ENCODE results near the gene SLC7A5.
A peak's percentile ranks its signal among the peaks of the same experiment; 100 is the strongest.
"Not testable (repeated sequence)": the region's sequence is repeated elsewhere in the genome, so short reads cannot be mapped to it uniquely, and the experiment has no call there.

Gene SLC7A5

GRCh38 chr16:87861300-87862099 is 7.8 kb downstream of the SLC7A5 start:
- not testable (repeated sequence) for DNase-seq (ENCODE audit: low read depth in 2 of 2)

DNA sequence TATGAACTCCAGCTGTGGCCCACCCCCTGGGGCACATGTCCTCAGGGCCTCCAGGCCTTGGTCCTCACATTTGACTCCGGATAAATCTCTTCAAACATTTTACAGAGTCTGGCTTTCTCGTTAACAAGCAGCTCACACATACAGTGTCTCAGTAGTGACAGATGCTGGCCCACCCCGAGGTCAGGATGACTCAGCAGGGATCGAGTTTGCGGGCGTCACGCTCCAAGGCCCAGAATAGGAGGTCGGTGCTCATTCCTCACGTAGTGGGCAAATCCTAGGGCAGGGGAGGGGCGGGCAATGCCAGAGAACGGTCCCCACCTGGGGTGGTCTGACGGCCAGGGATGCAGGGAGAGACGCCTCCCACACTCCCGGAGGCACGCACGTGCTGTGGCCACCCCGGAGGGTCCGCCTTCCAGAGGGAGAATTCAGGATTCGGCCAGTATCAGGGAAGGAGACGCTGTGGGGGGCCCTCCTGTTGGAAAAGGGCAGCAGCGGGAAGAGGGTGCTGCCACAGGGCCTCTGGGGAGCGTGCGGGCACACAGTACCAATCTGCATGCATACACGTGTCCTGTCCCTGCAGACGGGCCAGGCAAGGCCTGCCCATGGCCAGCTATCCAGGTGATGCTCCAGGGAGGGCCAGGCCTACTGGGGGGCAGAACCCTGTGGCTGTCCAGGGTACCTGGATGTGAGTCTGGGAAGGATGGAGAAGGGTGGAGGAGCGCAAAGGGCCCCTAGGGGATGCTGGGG is 8.6 kb downstream of the SLC7A5 start:
- no peak for DNase-seq (ENCODE audit: low read depth in 2 of 2)

- not testable (repeated sequence) for DNase-seq (ENCODE audit: low read depth in 2 of 2)
Measured at GRCh38 chr16:87858151-87858993, 10.9 kb downstream of the SLC7A5 start.

DNA sequence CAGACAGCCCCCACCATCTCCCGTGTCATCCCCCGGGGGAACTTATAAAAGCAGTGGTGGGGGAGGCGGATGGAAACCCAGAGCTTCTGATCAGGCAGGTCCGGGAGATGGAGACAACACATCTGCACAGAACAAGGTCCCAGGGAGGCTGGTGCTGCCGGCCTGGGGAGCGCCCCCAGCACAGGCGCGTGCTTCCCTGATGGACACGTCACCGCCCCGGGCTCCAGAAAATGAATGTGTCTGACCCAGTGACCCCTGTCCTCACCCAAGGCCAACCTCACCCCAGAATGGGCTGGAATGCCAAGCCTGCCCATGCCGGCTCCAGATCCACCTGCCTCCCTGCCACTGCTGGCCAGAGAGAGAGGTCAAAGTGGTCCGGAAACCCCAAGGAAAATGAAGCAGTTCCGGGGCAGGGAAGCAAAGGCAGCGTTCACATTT is 12.5 kb downstream of the SLC7A5 start:
- no peak for DNase-seq (ENCODE audit: low read depth in 2 of 2)

DNA sequence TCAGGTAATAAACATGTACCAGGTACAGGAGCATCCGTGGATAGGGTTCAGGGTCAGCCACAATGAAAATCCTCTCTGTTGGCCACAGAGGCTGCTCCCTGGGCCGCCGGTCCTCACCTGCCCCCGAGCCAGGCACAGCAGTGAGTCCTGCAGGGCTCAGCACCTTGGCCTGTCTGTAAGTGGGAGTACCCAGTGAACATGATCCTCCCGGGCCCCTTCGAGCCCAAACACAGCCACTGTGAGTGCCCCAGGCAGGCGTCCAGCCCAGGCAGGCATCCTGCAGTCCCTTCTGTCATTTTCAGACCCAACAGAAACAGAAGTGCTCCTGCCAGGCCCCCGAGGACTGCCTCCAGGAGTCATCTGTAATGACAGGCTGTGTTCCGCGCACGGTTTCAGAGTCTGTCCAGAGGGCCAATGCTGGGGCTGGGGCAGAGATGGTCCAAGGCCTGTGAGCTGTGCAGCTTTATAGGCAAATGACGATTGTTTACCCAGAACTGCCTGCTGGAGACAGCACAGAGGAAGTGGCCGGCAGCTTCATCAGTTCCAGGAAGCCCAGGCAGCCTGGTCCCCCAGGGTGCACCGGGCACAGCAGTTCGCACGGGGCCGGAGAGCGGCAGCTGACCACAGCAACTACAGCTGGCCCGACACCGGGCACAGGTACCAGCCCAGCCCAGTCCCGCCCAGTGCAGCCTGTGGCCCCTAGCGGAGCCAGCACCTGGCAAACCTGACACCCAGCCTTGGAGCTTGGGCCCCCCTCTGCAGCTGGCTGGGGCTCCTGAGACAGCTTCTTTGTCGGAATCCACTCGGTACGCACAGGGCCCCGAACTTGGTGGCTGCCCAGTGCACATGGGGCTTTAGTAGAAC is 13.2 kb downstream of the SLC7A5 start:
- no peak for DNase-seq (ENCODE audit: low read depth in 2 of 2)

DNA sequence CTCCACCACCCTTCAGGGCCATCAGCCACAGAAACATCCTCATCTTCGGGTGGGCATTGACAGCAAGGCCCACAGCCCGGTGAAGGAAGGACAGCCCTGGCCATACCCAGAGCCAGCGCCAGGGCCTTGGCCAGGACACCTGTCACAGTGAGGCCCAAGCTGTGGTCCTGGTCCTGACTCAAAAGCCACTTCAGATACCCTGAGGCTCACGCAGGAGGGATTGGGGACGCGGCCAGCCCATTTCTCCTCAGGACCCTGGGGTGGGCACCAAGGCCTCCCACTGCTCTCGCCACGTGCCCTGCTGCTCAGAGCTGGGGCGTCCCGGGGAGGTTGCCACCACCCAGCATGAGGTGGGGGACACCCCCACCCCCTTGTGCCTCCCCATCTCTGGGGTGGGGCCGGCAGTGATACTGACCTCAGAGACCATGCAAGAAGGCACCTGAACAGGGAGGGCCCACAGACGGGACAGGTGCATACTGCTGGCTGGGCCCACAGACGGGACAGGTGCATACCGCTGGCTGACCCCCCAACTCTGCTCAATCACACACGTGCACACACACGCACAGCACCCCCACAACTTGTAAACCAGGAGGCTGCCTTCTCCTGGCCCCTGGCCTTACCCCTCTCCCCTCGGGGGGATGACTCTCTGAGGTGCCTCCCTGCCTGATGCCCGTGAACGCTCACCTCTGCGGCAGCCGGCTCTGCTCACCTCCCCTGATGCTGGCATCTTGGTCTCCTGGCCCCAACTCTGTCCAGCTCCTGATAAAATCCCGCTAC is 14.2 kb downstream of the SLC7A5 start:
- no peak for DNase-seq (ENCODE audit: low read depth in 2 of 2)

DNA sequence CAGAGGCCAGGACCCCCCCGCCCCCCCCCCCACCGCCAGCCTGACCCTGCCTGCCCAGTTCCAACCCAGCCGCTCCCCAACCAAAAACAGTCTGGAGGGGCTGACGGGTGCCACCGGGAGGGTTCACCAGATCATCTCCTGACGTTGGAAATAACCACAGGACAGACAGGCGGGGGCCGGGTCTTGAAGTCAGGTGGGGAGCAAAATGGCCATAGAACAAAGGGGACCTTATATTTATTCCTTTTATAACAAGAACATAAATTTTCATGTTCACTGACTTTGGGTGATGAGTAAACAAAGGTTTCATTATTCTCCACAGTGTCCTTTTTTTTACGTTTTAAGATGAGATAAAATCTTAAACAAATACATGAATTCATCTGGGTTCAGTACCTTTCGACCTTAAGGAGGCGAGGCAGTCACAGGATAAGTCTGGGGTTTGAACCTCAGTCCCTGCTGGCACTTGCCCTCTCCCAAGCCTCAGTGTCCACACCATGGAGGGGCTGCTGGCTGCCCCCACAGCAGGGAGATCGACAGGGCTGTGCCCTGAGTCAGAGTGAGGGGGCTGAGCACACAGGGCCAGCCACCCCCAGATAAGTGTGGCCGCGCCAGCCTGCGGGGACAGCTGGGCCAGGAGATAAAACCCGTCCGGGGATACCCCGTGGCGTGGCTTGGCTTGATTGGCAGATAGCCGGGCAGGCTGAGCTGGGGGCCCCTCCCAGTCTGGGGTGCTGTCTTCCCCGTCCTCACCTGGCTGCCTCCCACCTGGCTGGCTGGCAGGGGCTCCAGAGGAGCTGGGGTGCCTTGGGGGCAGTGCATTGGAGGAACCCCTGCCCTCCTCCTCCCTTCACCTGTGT is 15.0 kb downstream of the SLC7A5 start:
- no peak for DNase-seq (ENCODE audit: low read depth in 2 of 2)

DNA sequence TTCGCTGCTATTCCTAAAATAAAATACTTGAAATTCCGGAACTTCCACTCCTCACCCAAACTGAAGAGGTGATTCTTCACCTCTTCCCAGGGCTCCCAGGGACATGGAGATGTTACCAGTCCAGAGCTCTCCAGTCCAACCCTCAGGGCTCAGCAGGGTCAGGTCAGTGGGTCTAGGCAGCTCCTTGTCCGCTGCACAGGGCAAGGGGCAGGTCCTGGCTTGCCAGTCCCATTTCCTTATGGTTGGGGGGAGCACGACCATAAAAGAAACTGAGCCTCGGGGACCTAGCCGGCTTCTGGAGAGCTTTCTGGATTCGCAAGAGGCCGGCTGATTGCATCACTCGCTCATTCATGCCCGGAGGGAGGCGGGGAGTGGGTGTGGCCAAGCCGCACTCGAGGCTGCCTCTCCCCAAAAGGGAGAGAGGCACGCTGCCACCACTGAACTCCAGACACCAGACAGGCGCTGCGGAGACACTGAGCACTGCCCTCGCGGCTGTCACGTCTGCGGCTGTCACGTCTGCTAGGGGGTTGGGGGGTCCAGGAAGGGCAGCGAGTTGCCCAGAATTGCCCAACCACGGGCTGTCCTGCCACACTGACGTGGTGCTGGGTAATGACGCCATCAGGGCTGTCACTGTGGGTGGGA is 15.8 kb downstream of the SLC7A5 start:
- DNase-seq (ENCODE audit: low read depth in 2 of 2), result peak; percentile 70 to 74

DNA sequence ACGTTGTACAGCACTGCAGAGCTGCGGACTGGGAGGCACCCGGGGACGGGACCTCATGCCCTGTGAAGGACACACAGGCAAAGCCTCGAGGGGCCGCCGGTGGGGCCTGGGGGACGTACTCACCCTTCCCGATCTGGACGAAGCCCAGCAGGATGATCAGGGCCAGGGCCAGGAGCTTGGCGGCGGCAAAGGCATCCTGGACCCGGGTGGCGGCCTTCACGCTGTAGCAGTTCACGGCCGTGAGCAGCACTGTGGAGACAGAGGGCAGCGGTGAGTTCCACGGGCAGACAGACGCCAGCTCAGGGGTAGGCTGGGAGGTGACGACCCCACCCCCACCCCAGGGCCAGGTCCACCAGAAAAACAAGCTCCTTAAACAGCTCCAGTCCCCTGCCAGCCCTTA is 17.7 kb downstream of the SLC7A5 start:
- DNase-seq (ENCODE audit: low read depth in 2 of 2), result no peak

DNA sequence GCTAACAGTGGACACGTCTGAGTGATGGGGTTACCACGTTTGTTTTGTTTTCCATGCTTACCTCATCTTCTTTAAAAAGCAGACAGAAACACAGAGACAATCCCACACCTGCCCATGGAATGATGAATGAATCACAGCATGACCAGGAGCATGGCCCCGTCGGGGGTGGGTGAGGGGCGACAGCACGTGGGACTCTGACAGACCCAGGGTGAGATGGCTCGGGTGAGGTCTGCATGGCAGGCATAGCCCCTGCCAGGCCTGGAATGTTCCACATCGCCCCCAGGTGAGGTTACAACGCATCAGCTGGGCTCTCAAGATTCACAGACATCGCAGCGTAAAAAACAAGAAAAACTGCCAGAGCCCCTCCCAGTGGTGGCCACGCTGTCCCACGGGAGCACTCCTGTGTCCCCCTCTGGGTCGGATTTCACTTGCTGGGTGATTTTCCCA is 18.1 kb downstream of the SLC7A5 start:
- DNase-seq (ENCODE audit: low read depth in 2 of 2), result no peak

DNA sequence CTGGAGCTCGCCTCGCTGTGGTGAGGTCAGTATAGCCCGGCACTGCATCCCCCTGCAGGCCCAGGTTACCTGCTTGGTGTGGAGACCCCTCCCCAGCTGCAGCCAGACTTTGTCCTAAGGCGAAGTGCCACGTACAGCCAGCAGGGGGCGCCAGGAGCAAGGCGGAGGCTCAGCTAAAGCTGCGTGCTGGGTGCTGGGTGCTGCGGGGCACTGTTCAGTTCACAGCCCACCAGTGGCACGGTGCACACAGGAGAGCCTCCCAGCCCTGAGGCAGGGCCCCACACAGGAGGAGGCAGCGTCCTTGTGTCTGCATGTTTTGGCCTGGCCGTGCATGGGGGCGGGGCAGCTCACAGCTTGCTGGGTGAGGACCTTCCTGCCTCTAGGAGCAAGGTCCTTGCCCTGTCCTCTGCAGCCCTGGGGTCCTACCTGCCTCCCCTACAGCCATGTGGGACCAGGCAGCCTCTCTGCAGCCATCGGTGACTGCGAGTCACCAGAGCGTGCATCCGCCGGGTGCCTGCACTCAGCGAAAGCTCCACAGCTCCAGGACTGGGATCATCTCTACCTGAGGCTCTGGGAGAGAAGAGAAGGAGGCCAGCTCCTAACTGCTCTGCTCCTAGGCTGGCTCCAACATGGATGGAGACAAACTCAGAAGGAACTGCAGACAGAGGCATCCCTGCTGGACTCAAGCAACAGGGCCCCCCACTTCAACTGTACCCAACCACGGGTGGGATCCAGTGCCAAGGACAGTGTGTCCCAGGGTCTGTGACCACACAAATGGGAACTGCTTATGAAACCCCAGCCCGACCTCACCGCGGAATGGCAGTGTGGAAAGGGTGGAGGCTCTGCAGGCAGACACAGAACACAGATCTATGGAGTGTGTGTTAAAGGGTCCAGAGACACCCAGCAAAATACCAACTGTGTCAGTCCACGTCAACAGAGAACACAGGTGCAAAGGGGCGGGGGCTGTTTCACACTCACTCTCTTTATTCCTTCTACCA is 19.0 kb downstream of the SLC7A5 start:
- peak; percentile 57 to 67 for DNase-seq (ENCODE audit: low read depth in 2 of 2)

DNA sequence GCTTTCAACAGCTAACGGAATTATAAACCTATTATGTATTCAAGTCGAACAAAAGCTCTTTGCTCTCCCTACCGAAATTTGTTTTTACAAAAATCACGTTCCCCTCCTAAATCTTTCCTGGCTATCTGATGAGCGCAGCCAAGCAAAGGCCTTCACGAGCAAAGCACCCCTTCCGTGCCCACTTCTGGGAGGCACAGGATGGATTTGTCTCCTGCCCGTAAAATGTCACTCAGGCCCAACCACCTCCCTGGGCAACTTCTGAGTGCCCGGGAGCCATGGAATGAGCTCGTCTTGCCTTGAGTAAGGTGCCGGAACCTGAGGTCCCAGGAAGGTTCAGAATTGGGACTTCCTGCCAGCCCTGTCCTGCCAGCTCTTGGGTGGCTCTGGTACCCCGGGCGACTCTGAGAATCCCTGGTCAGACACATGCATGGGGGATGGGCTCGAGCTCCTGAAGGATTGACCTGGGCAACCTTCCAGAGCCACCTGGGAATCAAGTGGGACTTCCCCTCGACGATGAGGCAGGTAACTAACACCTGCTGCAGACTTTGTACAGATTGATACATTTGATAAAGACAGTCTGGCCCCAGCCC is 19.8 kb downstream of the SLC7A5 start:
- DNase-seq (ENCODE audit: low read depth in 2 of 2), result no peak

- DNase-seq (ENCODE audit: low read depth in 2 of 2), result no peak
Measured at GRCh38 chr16:87848676-87849345, 20.5 kb downstream of the SLC7A5 start.

DNA sequence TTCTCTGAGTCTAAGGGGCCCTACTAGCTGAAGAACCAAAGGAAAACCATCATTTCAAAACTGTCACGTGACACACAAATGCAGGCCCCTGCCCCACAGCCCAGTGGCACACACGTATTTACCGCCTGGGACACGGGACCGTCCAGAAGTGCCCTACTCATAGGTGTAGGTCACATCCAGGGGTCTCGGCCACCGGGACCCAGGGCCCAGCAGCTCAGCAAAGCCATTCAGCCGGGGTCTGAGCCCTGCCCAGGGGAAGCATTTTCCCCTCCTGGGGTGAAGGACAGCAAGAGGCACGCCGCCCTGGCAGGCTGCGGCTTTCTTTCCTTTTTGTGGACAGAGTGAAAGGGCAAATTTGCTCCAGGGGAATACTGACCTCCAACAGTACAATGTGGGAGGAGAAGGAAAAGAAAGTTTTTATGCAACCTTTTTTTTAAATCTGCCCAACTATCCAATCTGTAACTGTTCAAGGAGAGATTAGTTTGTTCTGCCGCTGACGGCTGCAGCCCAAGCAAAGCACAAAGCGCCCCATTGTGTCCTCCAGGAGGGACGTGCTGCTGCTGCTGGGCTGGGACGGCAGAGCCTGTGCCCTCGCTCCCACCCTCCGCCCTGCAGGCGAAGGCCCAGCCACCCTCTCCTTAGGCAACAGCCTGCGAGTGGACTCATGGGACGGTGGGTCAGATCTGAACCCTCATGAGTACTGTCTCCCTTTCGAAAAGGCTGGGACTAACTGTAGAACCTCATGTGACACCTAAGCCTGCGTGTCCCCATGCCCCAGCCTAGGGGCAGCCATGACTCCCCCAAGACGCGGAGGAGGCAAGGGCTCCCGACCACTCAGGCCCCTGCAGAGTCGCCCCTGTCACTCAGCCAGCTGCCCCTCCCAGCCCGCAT is 21.3 kb downstream of the SLC7A5 start:
- DNase-seq (ENCODE audit: low read depth in 2 of 2), result no peak

- no peak for DNase-seq (ENCODE audit: low read depth in 2 of 2)
Measured at GRCh38 chr16:87847467-87847784, 21.9 kb downstream of the SLC7A5 start.

Data from stimulated activated CD8-positive, alpha-beta memory T cell treated with anti-CD3 and anti-CD28 coated beads, Interleukin-7, amount 100 ng/mL, for 1 hour (primary cell).